ENCODE data around the gene ARHGAP42.

- TF ChIP-seq CTCF (IDR thresholded peaks at IDR 0.05; ENCODE audit: borderline replicate concordance, extremely low read depth, low read length, poor library complexity, severe bottlenecking), result no peak
- TF ChIP-seq EZH2 (IDR thresholded peaks at IDR 0.05; ENCODE audit: borderline replicate concordance, low read depth, low read length, severe bottlenecking), result no peak
Observed at GRCh38 chr11:100680070-100680469, 7.0 kb upstream of the ARHGAP42 start.

Measured in DND-41 (cell line).